ENCODE data around the gene GJB1. TPM values are rescaled to one million over a fixed set of nuclear protein-coding genes. Genes with fewer than 3 reads are reported as not detected.

The GJB1 gene
- total RNA-seq, 2 experiments from 2014 or later = not detected

GRCh38 chrX:71221145-71221544 lies 1.9 kb upstream of the GJB1 start:
- no peak overlapping the region for H3K4me3 Mint-ChIP-seq
- ChIA-PET POLR2A (no interaction called here), CTCF (interaction anchor here (0.6 kb wide), 1 partner anchor 33 kb away, joined by 4 read pairs; no protein-coding TSS in a partner anchor)
- H3K4me1 Mint-ChIP-seq = no peaks in the 10 kb centered on the region
- no peaks in the 10 kb centered on the region for H3K36me3 Mint-ChIP-seq (ENCODE audit: low read depth)
- DNase-seq = no peak
- H3K9me3 Mint-ChIP-seq = no peaks in the 10 kb centered on the region
- H3K27me3 Mint-ChIP-seq = no peaks in the 10 kb centered on the region
- H3K27ac Mint-ChIP-seq = no peak overlapping the region

GRCh38 chrX:71224098-71224708 lies 1.2 kb downstream of the GJB1 start:
- CTCF ChIA-PET = no interaction called here
- no peak for DNase-seq
- Mint-ChIP-seq H3K4me1 (no peaks in the 10 kb centered on the region), H3K9me3 (no peaks in the 10 kb centered on the region), H3K27me3 (no peaks in the 10 kb centered on the region), H3K27ac (no peak overlapping the region), H3K4me3 (no peak overlapping the region), H3K36me3 (ENCODE audit: low read depth) (no peaks in the 10 kb centered on the region)
- POLR2A ChIA-PET = no interaction called here

GRCh38 chrX:71225009-71225408 lies 2.0 kb downstream of the GJB1 start:
- DNase-seq = no peak
- Mint-ChIP-seq H3K27ac (no peak overlapping the region), H3K4me1 (no peaks in the 10 kb centered on the region), H3K27me3 (no peaks in the 10 kb centered on the region), H3K4me3 (no peak overlapping the region), H3K9me3 (no peaks in the 10 kb centered on the region), H3K36me3 (ENCODE audit: low read depth) (no peaks in the 10 kb centered on the region)
- CTCF ChIA-PET = no interaction called here
- POLR2A ChIA-PET = no interaction called here

- DNase-seq = no peak
- Mint-ChIP-seq H3K4me3 (no peak overlapping the region), H3K36me3 (ENCODE audit: low read depth) (no peaks in the 10 kb centered on the region), H3K9me3 (no peaks in the 10 kb centered on the region), H3K27me3 (no peaks in the 10 kb centered on the region), H3K4me1 (no peaks in the 10 kb centered on the region), H3K27ac (no peak overlapping the region)
- POLR2A ChIA-PET = no interaction called here
- CTCF ChIA-PET = no interaction called here
Observed at GRCh38 chrX:71225676-71226075, 2.7 kb downstream of the GJB1 start.

GRCh38 chrX:71227370-71228062 lies 4.5 kb downstream of the GJB1 start:
- no peak for DNase-seq
- ChIA-PET CTCF (interaction anchor here (1.2 kb wide), 1 partner anchor 47 kb away, joined by 3 read pairs; no protein-coding TSS in a partner anchor), POLR2A (interaction anchor here (1.1 to 1.5 kb wide), 2 partner anchors 45 to 56 kb away, joined by 3 to 4 read pairs; partner anchors contain the start of gene NONO)
- no peak overlapping the region for H3K27ac Mint-ChIP-seq
- no peaks in the 10 kb centered on the region for H3K36me3 Mint-ChIP-seq (ENCODE audit: low read depth)
- H3K9me3 Mint-ChIP-seq = no peaks in the 10 kb centered on the region
- H3K4me3 Mint-ChIP-seq = no peak overlapping the region
- H3K27me3 Mint-ChIP-seq = no peaks in the 10 kb centered on the region
- H3K4me1 Mint-ChIP-seq = no peaks in the 10 kb centered on the region

GRCh38 chrX:71228063-71228642 lies 5.1 kb downstream of the GJB1 start:
- Mint-ChIP-seq H3K27ac (no peak overlapping the region), H3K4me3 (no peak overlapping the region), H3K27me3 (no peaks in the 10 kb centered on the region), H3K4me1 (no peaks in the 10 kb centered on the region), H3K9me3 (no peaks in the 10 kb centered on the region), H3K36me3 (ENCODE audit: low read depth) (no peaks in the 10 kb centered on the region)
- CTCF ChIA-PET = interaction anchor here (1.2 kb wide), 1 partner anchor 47 kb away, joined by 3 read pairs; no protein-coding TSS in a partner anchor
- no peak for DNase-seq
- POLR2A ChIA-PET = interaction anchor here (0.7 to 1.5 kb wide), 3 partner anchors 46 to 939 kb away, joined by 3 to 4 read pairs (median 3); partner anchors contain the start of genes NONO and PDZD11

GRCh38 chrX:71235482-71235881 lies 12.5 kb downstream of the GJB1 start:
- H3K36me3 Mint-ChIP-seq (ENCODE audit: low read depth) = peaks cover 8% of the 10 kb centered on the region
- no peaks in the 10 kb centered on the region for H3K4me1 Mint-ChIP-seq
- H3K27me3 Mint-ChIP-seq = no peaks in the 10 kb centered on the region
- H3K4me3 Mint-ChIP-seq = no peak overlapping the region
- ChIA-PET POLR2A (no interaction called here), CTCF (no interaction called here)
- no peaks in the 10 kb centered on the region for H3K9me3 Mint-ChIP-seq
- no peak for DNase-seq
- no peak overlapping the region for H3K27ac Mint-ChIP-seq

GRCh38 chrX:71236836-71237235 lies 13.8 kb downstream of the GJB1 start:
- H3K36me3 Mint-ChIP-seq (ENCODE audit: low read depth) = peaks cover 20% of the 10 kb centered on the region
- no peak overlapping the region for H3K27ac Mint-ChIP-seq
- no peaks in the 10 kb centered on the region for H3K27me3 Mint-ChIP-seq
- H3K4me1 Mint-ChIP-seq = no peaks in the 10 kb centered on the region
- CTCF ChIA-PET = no interaction called here
- H3K4me3 Mint-ChIP-seq = no peak overlapping the region
- DNase-seq = no peak
- no peaks in the 10 kb centered on the region for H3K9me3 Mint-ChIP-seq
- POLR2A ChIA-PET = no interaction called here

GRCh38 chrX:71239781-71240180 lies 16.8 kb downstream of the GJB1 start:
- H3K36me3 Mint-ChIP-seq (ENCODE audit: low read depth) = peaks cover 33% of the 10 kb centered on the region
- no peak for DNase-seq
- POLR2A ChIA-PET = no interaction called here
- no peak overlapping the region for H3K27ac Mint-ChIP-seq
- no peaks in the 10 kb centered on the region for H3K9me3 Mint-ChIP-seq
- CTCF ChIA-PET = no interaction called here
- no peak overlapping the region for H3K4me3 Mint-ChIP-seq
- H3K4me1 Mint-ChIP-seq = no peaks in the 10 kb centered on the region
- H3K27me3 Mint-ChIP-seq = no peaks in the 10 kb centered on the region

- Mint-ChIP-seq H3K9me3 (no peaks in the 10 kb centered on the region), H3K27ac (no peak overlapping the region), H3K36me3 (ENCODE audit: low read depth) (peaks cover 41% of the 10 kb centered on the region), H3K4me1 (no peaks in the 10 kb centered on the region), H3K4me3 (no peak overlapping the region), H3K27me3 (no peaks in the 10 kb centered on the region)
- DNase-seq = no peak
- ChIA-PET POLR2A (no interaction called here), CTCF (no interaction called here)
Observed at GRCh38 chrX:71241301-71241700, 18.3 kb downstream of the GJB1 start.

- H3K27me3 Mint-ChIP-seq = no peaks in the 10 kb centered on the region
- H3K36me3 Mint-ChIP-seq (ENCODE audit: low read depth) = peaks cover 50% of the 10 kb centered on the region
- H3K9me3 Mint-ChIP-seq = no peaks in the 10 kb centered on the region
- POLR2A ChIA-PET = no interaction called here
- no peak overlapping the region for H3K27ac Mint-ChIP-seq
- no peak for DNase-seq
- no peaks in the 10 kb centered on the region for H3K4me1 Mint-ChIP-seq
- H3K4me3 Mint-ChIP-seq = no peak overlapping the region
- CTCF ChIA-PET = no interaction called here
Observed at GRCh38 chrX:71244359-71245128, 21.5 kb downstream of the GJB1 start.

GRCh38 chrX:71245159-71245558 lies 22.1 kb downstream of the GJB1 start:
- Mint-ChIP-seq H3K4me3 (no peak overlapping the region), H3K27me3 (no peaks in the 10 kb centered on the region), H3K9me3 (no peaks in the 10 kb centered on the region), H3K36me3 (ENCODE audit: low read depth) (peaks cover 51% of the 10 kb centered on the region), H3K4me1 (no peaks in the 10 kb centered on the region), H3K27ac (no peak overlapping the region)
- no peak for DNase-seq
- POLR2A ChIA-PET = no interaction called here
- CTCF ChIA-PET = no interaction called here

GRCh38 chrX:71250841-71251240 lies 27.8 kb downstream of the GJB1 start:
- Mint-ChIP-seq H3K4me1 (peaks cover 32% of the 10 kb centered on the region), H3K27me3 (no peaks in the 10 kb centered on the region), H3K36me3 (ENCODE audit: low read depth) (peaks cover 20% of the 10 kb centered on the region), H3K27ac (no peak overlapping the region), H3K9me3 (no peaks in the 10 kb centered on the region), H3K4me3 (no peak overlapping the region)
- POLR2A ChIA-PET = interaction anchor here (1.1 kb wide), 1 partner anchor 33 kb away, joined by 3 read pairs; the partner anchor contains the start of gene NONO
- CTCF ChIA-PET = no interaction called here
- DNase-seq = no peak
